K562 (cell line): Measurements from ENCODE around the gene DNAJC11. TPM values are rescaled to one million over a fixed set of nuclear protein-coding genes. Genes with fewer than 3 reads are reported as not detected.

Experiments
- BACH1 ChIP-seq: fragments of 200-800 bp; sonication (Bioruptor generic); IDR thresholded peaks from 2 replicates; pipeline ENCODE4 v1.6.1; 2016; ENCODE audit warnings: missing genetic modification characterization, missing compliant biosample characterization
- CBFA2T2 ChIP-seq: fragments of 450-650 bp; conservative IDR thresholded peaks from 2 replicates; pipeline ENCODE4 v1.6.1; 2017; ENCODE audit warnings: mild to moderate bottlenecking
- ESRRA ChIP-seq: fragments of 450-650 bp; IDR thresholded peaks from 2 replicates; pipeline ENCODE4 v1.6.1; 2014; ENCODE audit warnings: low read depth, mild to moderate bottlenecking, moderate library complexity, borderline replicate concordance
- IRF1 ChIP-seq: sonication (generic); formaldehyde crosslinking; IDR thresholded peaks from 2 replicates; pipeline ENCODE4 v1.8.0; 2022; ENCODE audit warnings: missing genetic modification reagents, mild to moderate bottlenecking, borderline replicate concordance
- KHSRP ChIP-seq: fragments of 450-650 bp; IDR thresholded peaks from 2 replicates; pipeline ENCODE4 v1.6.1; 2017
- KLF13 ChIP-seq: fragments of 450-650 bp; IDR thresholded peaks from 2 replicates; pipeline ENCODE4 v1.6.1; 2016; ENCODE audit warnings: missing genetic modification characterization, low read depth, mild to moderate bottlenecking, missing compliant biosample characterization, moderate library complexity, borderline replicate concordance
- MAX ChIP-seq: sonication (generic); formaldehyde crosslinking; IDR thresholded peaks from 2 replicates; pipeline ENCODE4 v1.9.0; 2022; ENCODE audit warnings: mild to moderate bottlenecking, missing genetic modification reagents
- MYC ChIP-seq, 2 experiments: fragments of 250-450 bp in 1 of 2; sonication (Bioruptor Pico) in 1 of 2; IDR thresholded peaks; 2 replicates each; pipeline versions ENCODE4 v1.5.1 to v1.6.1; 2012 to 2021; ENCODE audit warnings: low read depth in 2 of 2, borderline replicate concordance in 1 of 2, improper control_type of control experiment in 1 of 2, low read length in 1 of 2, mild to moderate bottlenecking in 1 of 2, moderate library complexity in 1 of 2
- NR4A1 ChIP-seq, 2 experiments: fragments of 250-450 bp in 1 of 2; fragments of 450-650 bp in 1 of 2; sonication (Bioruptor Pico) in 1 of 2; IDR thresholded peaks; 2 replicates each; pipeline versions ENCODE4 v1.4.0 to v1.6.1; 2016 to 2020; ENCODE audit warnings: mild to moderate bottlenecking in 2 of 2, missing compliant biosample characterization in 1 of 2, missing genetic modification characterization in 1 of 2, moderate library complexity in 1 of 2
- NRF1 ChIP-seq, 2 experiments: fragments of 450-650 bp; IDR thresholded peaks in 1 of 2; conservative IDR thresholded peaks in 1 of 2; 2 replicates each; pipeline ENCODE4 v1.6.1; 2014; ENCODE audit warnings: mild to moderate bottlenecking in 2 of 2
- SIN3A ChIP-seq, 2 experiments: fragments of 150-350 bp in 1 of 2; IDR thresholded peaks; 2 replicates each; pipeline ENCODE4 v1.6.1; 2011 to 2016; ENCODE audit warnings: borderline replicate concordance in 2 of 2, low read depth in 2 of 2, low read length in 2 of 2, mild to moderate bottlenecking in 2 of 2, moderate library complexity in 2 of 2; ENCODE audit not compliant: control insufficient read depth in 1 of 2
- SMARCA4 ChIP-seq: fragments of 450-650 bp; IDR thresholded peaks from 2 replicates; pipeline ENCODE4 v1.6.1; 2016
- TFAP4 ChIP-seq: sonication (generic); formaldehyde crosslinking; IDR thresholded peaks from 2 replicates; pipeline ENCODE4 v1.8.0; 2022; ENCODE audit warnings: missing genetic modification reagents, mild to moderate bottlenecking, moderate library complexity, borderline replicate concordance
- ZBTB12 ChIP-seq: fragments of 250-450 bp; sonication (Bioruptor Pico); IDR thresholded peaks from 2 replicates; pipeline ENCODE4 v1.4.0; 2020
- ZNF12 ChIP-seq: sonication (generic); formaldehyde crosslinking; IDR thresholded peaks from 2 replicates; pipeline ENCODE4 v1.4.0; 2020; ENCODE audit warnings: mild to moderate bottlenecking, missing genetic modification reagents
- ZNF561 ChIP-seq: fragments of 450-650 bp; formaldehyde crosslinking; conservative IDR thresholded peaks from 2 replicates; pipeline ENCODE4 v1.4.0; 2020; ENCODE audit warnings: mild to moderate bottlenecking, moderate library complexity
- ZNF584 ChIP-seq: fragments of 200-800 bp; sonication (Bioruptor generic); IDR thresholded peaks from 2 replicates; pipeline ENCODE4 v1.6.1; 2016; ENCODE audit warnings: low read depth, mild to moderate bottlenecking, missing genetic modification characterization, missing compliant biosample characterization
- polyA plus RNA-seq, 8 experiments: library from polyadenylated mRNA; depleted of rRNA in 4 of 8; stranded (reverse) in 5 of 8; unstranded in 3 of 8; fragments of >200 nt; fragmentation: Nextera tagmentation in 2 of 8; fragmentation: Illumina TruSeq in 1 of 8; extraction: Ambion mirVana in 2 of 8; extraction: Trizol in 1 of 8; gene quantifications; 2 replicates each; pipeline versions ENCODE4 v1.2.1 to v1.2.3, GENCODE V29; 2011 to 2014; ENCODE audit warnings: inconsistent platforms in 1 of 8, missing spikeins in 1 of 8
- total RNA-seq, 7 experiments: library from RNA; depleted of rRNA in 6 of 7; stranded (reverse); fragments of >200 nt in 6 of 7; fragmentation: Illumina TruSeq in 2 of 7; extraction: Trizol in 2 of 7; gene quantifications; 2 replicates each; pipeline versions ENCODE4 v1.2.1 to v1.2.3, GENCODE V29; 2011 to 2021; ENCODE audit warnings: low replicate concordance in 1 of 7

Gene DNAJC11
- total and polyA plus RNA-seq, 9 of the 15 experiments (the other 6 are each of a cell fraction or from before 2014, with no cell fraction given), result 14.1 to 123 (median 76.6) TPM

GRCh38 chr1:6601049-6601922, 100.3 kb downstream of the DNAJC11 start (continued):
- TF ChIP-seq MYC (IDR thresholded peaks at IDR 0.05; ENCODE audit: low read depth, low read length), result peak; percentile 93
- peak; percentile 90; the same call in 1 of the 2 replicates for TF ChIP-seq MYC (CRISPR knock-in tag; IDR thresholded peaks at IDR 0.05; ENCODE audit: borderline replicate concordance, low read depth)
- peak; percentile 88; the same call in 1 of the 2 replicates for TF ChIP-seq MAX (CRISPR knock-in tag)
- peak; percentile 14; the same call in 1 of the 2 replicates for TF ChIP-seq ZBTB12
- TF ChIP-seq IRF1 (CRISPR knock-in tag), result no peak
- no peak for TF ChIP-seq NR4A1 (CRISPR knock-in tag; IDR thresholded peaks at IDR 0.05)
- no peak for TF ChIP-seq NR4A1 (tag; IDR thresholded peaks at IDR 0.05)
- TF ChIP-seq TFAP4 (CRISPR knock-in tag), result peak; percentile 58
- TF ChIP-seq BACH1 (tag), result peak; percentile 91
- no peak for TF ChIP-seq KHSRP
- TF ChIP-seq ZNF12 (CRISPR knock-in tag), result no peak
- TF ChIP-seq SMARCA4, result peak; percentile 61; the same call in 1 of the 2 replicates
- TF ChIP-seq ZNF561 (CRISPR knock-in tag), result no peak
- peak; percentile 49 to 78; a peak in 2 of 4 replicates for TF ChIP-seq SIN3A (IDR thresholded peaks at IDR 0.05; ENCODE audit: borderline replicate concordance in 2 of 2, control insufficient read depth in 1 of 2, low read depth in 2 of 2, low read length in 2 of 2)
- TF ChIP-seq ZNF584 (CRISPR knock-in tag), result 0 out of 2 replicates have a peak, but pooled peaks have one; percentile 72
- TF ChIP-seq NRF1 (conservative IDR thresholded peaks at IDR 0.05 in 1 of 2, IDR thresholded peaks at IDR 0.05 in 1 of 2), result peak; percentile 68 to 76
- TF ChIP-seq KLF13, result peak; percentile 86
- peak; percentile 60 for TF ChIP-seq CBFA2T2
- TF ChIP-seq ESRRA, result peak; percentile 27; the same call in 1 of the 2 replicates
